Mesenchymal stem cell (in vitro differentiated cells and primary cell): ENCODE measurements around the gene TATDN3.
A peak's percentile ranks its signal among the peaks of the same experiment; 100 is the strongest.

Experiments
- DNase-seq: peaks from one replicate; pipeline ENCODE4 v3.0.0-alpha.2; 2013
- H2AFZ ChIP-seq: one replicate; pipeline ENCODE4 v1.6.1; 2013; ENCODE audit warnings: low read depth, mild to moderate bottlenecking, control low read depth, inconsistent platforms, low read length, moderate library complexity
- H2AK5ac ChIP-seq: 2 replicates; pipeline ENCODE4 v1.6.1; 2013; ENCODE audit warnings: low read length, moderate library complexity, mild to moderate bottlenecking, inconsistent platforms; ENCODE audit not compliant: severe bottlenecking
- H2BK120ac ChIP-seq: one replicate; pipeline ENCODE4 v1.6.1; 2013; ENCODE audit warnings: low read depth, mild to moderate bottlenecking, inconsistent platforms, low read length, moderate library complexity
- H2BK12ac ChIP-seq, 2 experiments: one replicate each; pipeline ENCODE4 v1.6.1; 2013; ENCODE audit warnings: inconsistent platforms in 2 of 2, low read length in 2 of 2, mild to moderate bottlenecking in 2 of 2, moderate library complexity in 2 of 2, control low read depth in 1 of 2
- H2BK15ac ChIP-seq: one replicate; pipeline ENCODE4 v1.6.1; 2013; ENCODE audit warnings: mild to moderate bottlenecking, low read depth, inconsistent platforms; ENCODE audit not compliant: poor library complexity, severe bottlenecking
- H2BK5ac ChIP-seq: 2 replicates; pipeline ENCODE4 v1.6.1; 2013; ENCODE audit warnings: low read depth, mild to moderate bottlenecking, low read length, control low read depth, inconsistent platforms; ENCODE audit not compliant: poor library complexity, severe bottlenecking
- H3K14ac ChIP-seq, 2 experiments: one replicate each; pipeline ENCODE4 v1.6.1; 2013; ENCODE audit warnings: inconsistent platforms in 2 of 2, low read length in 2 of 2, control low read depth in 1 of 2, mild to moderate bottlenecking in 1 of 2, moderate library complexity in 1 of 2
- H3K18ac ChIP-seq, 2 experiments: one replicate each; pipeline ENCODE4 v1.6.1; 2013; ENCODE audit warnings: inconsistent platforms in 2 of 2, low read length in 2 of 2, control low read depth in 1 of 2, low read depth in 1 of 2, mild to moderate bottlenecking in 1 of 2
- H3K23ac ChIP-seq, 2 experiments: one replicate each; pipeline ENCODE4 v1.6.1; 2013; ENCODE audit warnings: inconsistent platforms in 2 of 2, low read length in 2 of 2, mild to moderate bottlenecking in 2 of 2, moderate library complexity in 2 of 2, control low read depth in 1 of 2
- H3K27ac ChIP-seq: 2 replicates; pipeline ENCODE4 v1.5.1; 2013; ENCODE audit warnings: mild to moderate bottlenecking, moderate library complexity, low read length, control low read depth, inconsistent platforms; ENCODE audit not compliant: poor library complexity, severe bottlenecking
- H3K27me3 ChIP-seq, 2 experiments: 2 replicates each; pipeline versions ENCODE4 v1.6.1 to v1.7.0; 2013; ENCODE audit warnings: low read length in 2 of 2, mild to moderate bottlenecking in 2 of 2, moderate library complexity in 2 of 2, control low read depth in 1 of 2, inconsistent platforms in 1 of 2; ENCODE audit not compliant: control insufficient read depth in 1 of 2, insufficient read depth in 1 of 2
- H3K36me3 ChIP-seq, 2 experiments: 2 replicates each; pipeline versions ENCODE4 v1.6.1 to v1.7.0; 2013; ENCODE audit warnings: low read length in 2 of 2, control low read depth in 1 of 2, inconsistent platforms in 1 of 2, low read depth in 1 of 2, mild to moderate bottlenecking in 1 of 2; ENCODE audit not compliant: insufficient read depth in 2 of 2, control insufficient read depth in 1 of 2
- H3K4ac ChIP-seq, 2 experiments: one replicate each; pipeline ENCODE4 v1.6.1; 2013; ENCODE audit warnings: inconsistent platforms in 2 of 2, low read length in 2 of 2, mild to moderate bottlenecking in 2 of 2, moderate library complexity in 2 of 2, control low read depth in 1 of 2, low read depth in 1 of 2
- H3K4me1 ChIP-seq: 2 replicates; pipeline ENCODE4 v1.6.1; 2013; ENCODE audit warnings: low read depth, low read length, control low read depth; ENCODE audit not compliant: control insufficient read depth, insufficient read depth
- H3K4me2 ChIP-seq: 2 replicates; pipeline ENCODE4 v1.6.1; 2013; ENCODE audit warnings: low read length, mild to moderate bottlenecking, inconsistent platforms; ENCODE audit not compliant: poor library complexity, severe bottlenecking
- H3K4me3 ChIP-seq, 2 experiments: 2 replicates each; pipeline versions ENCODE4 v1.5.1 to v1.7.0; 2013; ENCODE audit warnings: low read length in 2 of 2, mild to moderate bottlenecking in 2 of 2, control low read depth in 1 of 2, low read depth in 1 of 2; ENCODE audit not compliant: insufficient read depth in 1 of 2
- H3K79me1 ChIP-seq: replicated peaks from 2 replicates; pipeline ENCODE4 v1.6.1; 2013; ENCODE audit warnings: mild to moderate bottlenecking, control low read depth, low read length, inconsistent platforms; ENCODE audit not compliant: poor library complexity, severe bottlenecking
- H3K9ac ChIP-seq: 2 replicates; pipeline ENCODE4 v1.7.0; 2013; ENCODE audit warnings: mild to moderate bottlenecking, low read length, moderate library complexity
- H3K9me3 ChIP-seq: 2 replicates; pipeline ENCODE4 v1.7.0; 2013; ENCODE audit warnings: mild to moderate bottlenecking, low read length; ENCODE audit not compliant: control insufficient read depth
- H4K8ac ChIP-seq: one replicate; pipeline ENCODE4 v1.6.1; 2013; ENCODE audit warnings: inconsistent platforms, mild to moderate bottlenecking, low read length, moderate library complexity
- H4K91ac ChIP-seq: one replicate; pipeline ENCODE4 v1.6.1; 2013; ENCODE audit warnings: mild to moderate bottlenecking, low read length, inconsistent platforms
- WGBS: methylation state at CpG from one replicate; pipeline ENCODE4 v1.1.7; 2013; ENCODE audit warnings: mixed read lengths; 5-methylcytosine and 5-hydroxymethylcytosine counted together

TATDN3 gene

DNA sequence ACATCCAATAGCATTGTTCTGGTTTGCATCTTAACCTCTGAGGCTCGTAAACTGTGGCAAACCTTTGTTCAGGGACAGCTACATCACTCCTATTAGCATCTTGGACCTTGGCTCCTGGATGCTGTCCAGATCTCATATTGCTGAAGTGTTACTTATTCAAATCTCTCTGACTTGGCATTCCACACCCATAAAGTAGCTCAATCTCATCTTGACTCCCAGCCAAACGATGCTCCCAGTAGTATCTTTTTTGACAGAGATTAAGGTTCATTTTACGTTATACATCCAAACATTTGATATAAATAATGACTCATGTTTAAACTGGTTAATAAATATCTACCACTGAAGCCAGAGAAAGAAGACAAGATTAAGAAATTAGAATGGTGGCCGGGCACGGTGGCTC is 62.0 kb downstream of the TATDN3 start:
- H2BK12ac ChIP-seq = no peak overlapping the region
- no peak overlapping the region for H2BK120ac ChIP-seq
- no peaks in the 10 kb centered on the region for H3K36me3 ChIP-seq
- no peak overlapping the region for H3K27ac ChIP-seq
- H3K4ac ChIP-seq = no peak overlapping the region
- WGBS = 90% methylated on average over 4 of the region's 5 CpGs
- H2BK5ac ChIP-seq = no peak overlapping the region
- no peak overlapping the region for H4K91ac ChIP-seq
- H3K9me3 ChIP-seq = no peaks in the 10 kb centered on the region
- H3K4me3 ChIP-seq = no peak overlapping the region
- H3K4me1 ChIP-seq = peaks cover 4% of the 10 kb centered on the region
- H3K4me2 ChIP-seq = no peak overlapping the region
- H3K18ac ChIP-seq = no peak overlapping the region
- no peak overlapping the region for H2AK5ac ChIP-seq
- no peaks in the 10 kb centered on the region for H3K27me3 ChIP-seq
- H3K23ac ChIP-seq = no peak overlapping the region
- no peak overlapping the region for H4K8ac ChIP-seq
- no peak overlapping the region for H3K14ac ChIP-seq
- no peak overlapping the region for H2BK15ac ChIP-seq
- H2AFZ ChIP-seq = no peak overlapping the region
- no peak overlapping the region for H3K9ac ChIP-seq
- DNase-seq = no peak
- peaks cover 5% of the 10 kb centered on the region for H3K79me1 ChIP-seq

DNA sequence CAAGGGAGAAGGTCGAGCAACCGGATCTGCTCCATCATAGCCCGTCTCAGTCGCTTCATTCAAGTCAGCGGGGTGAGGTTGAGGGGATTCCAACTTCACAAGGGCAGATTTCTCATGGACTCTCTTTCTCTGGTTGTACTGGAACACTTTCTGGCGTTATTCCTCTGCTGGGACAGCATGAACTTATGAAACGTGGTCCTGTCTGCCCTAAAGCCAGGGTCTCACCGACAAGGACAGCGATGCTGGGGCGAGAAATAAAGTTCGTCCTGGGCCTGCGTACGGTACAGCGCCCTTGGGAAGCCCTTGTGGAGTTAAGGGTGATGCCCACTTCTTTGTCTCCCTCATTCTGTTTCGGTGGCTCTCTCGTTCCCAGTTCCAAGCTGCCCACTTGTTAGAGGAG is 65.1 kb downstream of the TATDN3 start:
- Histone ChIP-seq H3K36me3 (peaks cover 0 to 5% of the 10 kb centered on the region in 2 experiments), H3K4me3 (peak overlapping the region in 1 of 2 experiments; percentile 87), H3K23ac (no peak overlapping the region), H2BK5ac (no peak overlapping the region), H3K18ac (no peak overlapping the region), H3K4me2 (no peak overlapping the region), H3K4me1 (peaks cover 12% of the 10 kb centered on the region), H2AFZ (no peak overlapping the region), H4K8ac (peak overlapping the region; percentile 89), H3K9me3 (no peaks in the 10 kb centered on the region), H2AK5ac (peak overlapping the region; percentile 43), H2BK15ac (no peak overlapping the region), H3K4ac (no peak overlapping the region), H3K79me1 (peaks cover 9% of the 10 kb centered on the region), H3K27ac (no peak overlapping the region), H4K91ac (no peak overlapping the region), H2BK12ac (peak overlapping the region in 1 of 2 experiments; percentile 18), H3K27me3 (no peaks in the 10 kb centered on the region), H2BK120ac (no peak overlapping the region), H3K9ac (peak overlapping the region; percentile 85), H3K14ac (no peak overlapping the region)
- DNase-seq = no peak
- 92% methylated on average over 16 of the region's 16 CpGs for WGBS

DNA sequence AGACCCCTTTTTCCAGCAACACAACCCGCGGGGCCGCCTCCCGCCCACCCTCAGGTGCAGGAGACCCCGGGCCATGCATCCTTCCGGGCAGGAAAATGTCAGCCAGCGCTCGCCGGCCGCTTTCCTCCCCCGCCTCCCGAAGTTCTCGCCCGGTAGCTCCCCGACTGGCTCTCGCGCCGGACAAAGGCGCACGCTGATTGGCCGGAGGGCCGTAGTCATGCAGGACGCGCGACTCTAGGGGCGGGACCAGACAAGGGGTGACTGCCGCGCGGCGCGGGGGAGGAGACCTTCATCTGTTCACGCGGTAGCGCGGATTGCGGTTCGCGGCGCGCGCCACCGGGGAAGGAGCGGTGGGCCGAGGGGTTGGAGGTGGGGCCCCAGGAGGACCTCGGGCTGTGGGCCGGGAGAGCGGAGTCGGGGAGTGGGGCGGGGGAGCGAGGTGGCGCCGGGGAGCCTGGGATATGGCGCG is 66.3 kb downstream of the TATDN3 start, which contains the start of gene FLVCR1:
Gene FLVCR1 (plus strand): TSS at position 284 of the 469 bp plus-strand sequence. CDS start 178 bp downstream, at position 462.
- peak within 1 kb of the TSS; percentile 86 for H2BK15ac ChIP-seq
- DNase-seq = peak; percentile 96
- peak within 1 kb of the TSS; percentile 73 to 78 for H3K14ac ChIP-seq
- peak within 1 kb of the TSS; percentile 1 to 62 for H3K4ac ChIP-seq
- H2BK12ac ChIP-seq = peak within 1 kb of the TSS; percentile 60 to 61
- WGBS = 0% methylated on average over 52 of the region's 54 CpGs
- peak within 1 kb of the TSS in 1 of 2 experiments; percentile 50 for H3K23ac ChIP-seq
- H2AFZ ChIP-seq = peak within 1 kb of the TSS; percentile 43
- peak within 1 kb of the TSS; percentile 95 for H3K27ac ChIP-seq
- peak within 1 kb of the TSS; percentile 87 for H2BK5ac ChIP-seq
- no peaks in the 10 kb centered on the region for H3K9me3 ChIP-seq
- H4K91ac ChIP-seq = peak within 1 kb of the TSS; percentile 82
- H3K4me3 ChIP-seq = peak within 1 kb of the TSS; percentile 80 to 87
- H3K79me1 ChIP-seq = peaks cover 12% of the 10 kb centered on the region
- peaks cover 0 to 7% of the 10 kb centered on the region in 2 experiments for H3K36me3 ChIP-seq
- H2AK5ac ChIP-seq = peak within 1 kb of the TSS; percentile 43
- peak within 1 kb of the TSS; percentile 90 for H3K4me2 ChIP-seq
- peak within 1 kb of the TSS; percentile 89 for H4K8ac ChIP-seq
- H3K4me1 ChIP-seq = peaks cover 12% of the 10 kb centered on the region
- H3K9ac ChIP-seq = peak within 1 kb of the TSS; percentile 85
- H3K27me3 ChIP-seq = no peaks in the 10 kb centered on the region
- peak within 1 kb of the TSS; percentile 91 to 95 for H3K18ac ChIP-seq
- peak within 1 kb of the TSS; percentile 83 for H2BK120ac ChIP-seq

DNA sequence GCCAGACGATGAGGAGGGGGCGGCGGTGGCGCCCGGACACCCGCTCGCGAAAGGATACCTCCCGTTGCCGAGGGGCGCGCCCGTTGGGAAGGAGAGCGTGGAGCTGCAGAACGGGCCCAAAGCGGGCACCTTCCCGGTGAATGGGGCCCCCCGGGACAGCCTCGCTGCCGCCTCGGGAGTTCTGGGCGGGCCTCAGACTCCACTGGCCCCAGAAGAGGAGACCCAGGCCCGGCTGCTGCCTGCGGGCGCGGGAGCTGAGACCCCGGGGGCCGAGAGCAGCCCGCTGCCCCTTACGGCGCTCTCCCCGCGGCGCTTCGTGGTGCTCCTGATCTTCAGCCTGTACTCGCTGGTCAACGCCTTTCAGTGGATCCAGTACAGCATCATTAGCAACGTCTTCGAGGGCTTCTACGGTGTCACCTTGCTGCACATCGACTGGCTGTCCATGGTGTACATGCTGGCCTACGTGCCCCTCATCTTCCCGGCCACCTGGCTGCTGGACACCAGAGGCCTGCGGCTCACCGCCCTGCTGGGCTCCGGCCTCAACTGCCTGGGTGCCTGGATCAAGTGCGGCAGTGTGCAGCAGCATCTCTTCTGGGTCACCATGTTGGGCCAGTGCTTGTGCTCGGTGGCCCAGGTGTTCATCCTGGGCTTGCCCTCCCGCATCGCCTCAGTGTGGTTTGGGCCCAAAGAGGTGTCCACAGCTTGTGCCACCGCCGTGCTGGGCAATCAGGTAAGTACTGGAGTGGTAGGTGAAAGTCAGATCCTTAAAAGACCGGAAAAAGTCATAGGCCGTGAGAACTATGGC is 67.0 kb downstream of the TATDN3 start:
- Histone ChIP-seq H3K9me3 (no peaks in the 10 kb centered on the region), H3K27ac (no peak overlapping the region), H2BK120ac (peak overlapping the region; percentile 83), H2BK5ac (peak overlapping the region; percentile 26), H3K4ac (peak overlapping the region; percentile 1 to 47), H4K91ac (peak overlapping the region; percentile 82), H3K23ac (peak overlapping the region in 1 of 2 experiments; percentile 9), H3K4me2 (peak overlapping the region; percentile 90), H3K4me3 (peak overlapping the region; percentile 80 to 87), H3K36me3 (peaks cover 0 to 9% of the 10 kb centered on the region in 2 experiments), H2AFZ (peak overlapping the region; percentile 11), H3K9ac (peak overlapping the region; percentile 85), H2AK5ac (no peak overlapping the region), H3K27me3 (no peaks in the 10 kb centered on the region), H3K18ac (peak overlapping the region; percentile 84 to 95), H3K4me1 (peaks cover 12% of the 10 kb centered on the region), H3K14ac (peak overlapping the region; percentile 73 to 78), H3K79me1 (peaks cover 12% of the 10 kb centered on the region), H2BK15ac (peak overlapping the region; percentile 86), H2BK12ac (peak overlapping the region; percentile 60 to 61), H4K8ac (peak overlapping the region; percentile 89)
- WGBS = 3% methylated on average over 50 of the region's 54 CpGs
- peak; percentile 62 for DNase-seq
